ENCODE measurements around the gene ZNF480.
"Not testable (repeated sequence)": the region's sequence is repeated elsewhere in the genome, so short reads cannot be mapped to it uniquely, and the experiment has no call there.

Gene ZNF480
- total RNA-seq, result 0.21 to 15.6 (median 3.8) reads per million in 18 experiments

- DNase-seq, result peak; percentile 54 to 63
Observed at GRCh38 chr19:52296773-52297600, at the start of gene ZNF480. TSS of gene ZNF480 (plus strand) at chr19:52297169. CDS start at chr19:52300413, 3,244 bp downstream.

GRCh38 chr19:52248241-52248640 is 48.7 kb upstream of the ZNF480 start:
- peak; percentile 63 to 81 for DNase-seq

DNA sequence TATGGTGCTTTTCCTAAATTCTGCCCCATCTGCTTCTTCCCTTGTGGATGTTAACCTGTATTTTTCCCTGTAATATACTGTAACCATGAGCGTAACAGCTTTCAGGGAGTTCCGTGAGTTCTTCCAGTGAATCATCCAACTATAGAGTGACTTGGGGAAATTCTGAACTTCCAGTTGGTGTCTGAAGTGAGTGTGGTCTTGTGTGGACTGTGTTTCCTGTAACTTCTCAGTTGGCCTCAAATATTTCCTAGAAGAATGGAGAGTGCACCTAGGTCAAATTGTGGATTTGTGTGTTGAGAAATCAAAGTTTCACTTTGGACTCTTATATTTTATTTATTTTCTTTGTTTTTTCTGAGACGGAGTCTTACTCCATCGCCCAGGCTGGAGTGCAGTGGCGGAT is 38.5 kb upstream of the ZNF480 start:
- no peak for DNase-seq

GRCh38 chr19:52265556-52265955 is 31.4 kb upstream of the ZNF480 start:
- DNase-seq, result not testable (repeated sequence)

GRCh38 chr19:52269338-52270261 is 27.4 kb upstream of the ZNF480 start, which contains the start of gene ZNF766:
TSS of gene ZNF766 (plus strand) at chr19:52269587. CDS start at chr19:52269614, 27 bp downstream.
- peak; percentile 97 to 98 for DNase-seq

DNA sequence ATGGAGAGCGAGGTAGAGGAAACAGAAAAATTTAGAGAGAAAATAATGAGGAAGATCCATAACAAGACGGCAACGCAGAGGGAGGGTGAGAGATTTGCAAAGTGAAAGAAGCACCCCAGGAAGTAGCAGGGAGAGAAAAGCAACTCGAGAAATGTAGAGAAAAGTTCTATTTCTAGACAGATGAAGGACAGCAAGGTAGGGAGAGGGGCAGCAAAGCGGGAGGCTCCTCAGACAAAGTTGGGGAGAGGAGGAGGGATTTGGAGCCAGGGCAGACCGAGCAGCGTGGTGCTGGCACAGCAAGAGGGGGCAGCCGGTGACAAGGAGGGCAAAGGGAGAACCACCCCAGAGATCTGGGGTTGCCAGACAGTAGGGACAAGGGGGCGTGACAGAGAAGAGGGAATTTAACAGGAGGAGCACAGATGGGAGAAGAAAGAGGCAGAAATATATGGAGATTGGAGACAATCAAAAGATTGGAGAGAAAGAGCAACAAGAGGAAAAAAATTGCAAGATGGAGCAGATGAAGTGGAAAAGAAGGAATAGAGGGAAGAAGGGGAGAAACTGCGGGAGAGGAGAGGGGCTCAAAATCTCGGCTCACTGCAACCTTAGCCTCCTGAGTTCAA is 26.6 kb upstream of the ZNF480 start:
- DNase-seq, result peak; percentile 20 to 32

DNA sequence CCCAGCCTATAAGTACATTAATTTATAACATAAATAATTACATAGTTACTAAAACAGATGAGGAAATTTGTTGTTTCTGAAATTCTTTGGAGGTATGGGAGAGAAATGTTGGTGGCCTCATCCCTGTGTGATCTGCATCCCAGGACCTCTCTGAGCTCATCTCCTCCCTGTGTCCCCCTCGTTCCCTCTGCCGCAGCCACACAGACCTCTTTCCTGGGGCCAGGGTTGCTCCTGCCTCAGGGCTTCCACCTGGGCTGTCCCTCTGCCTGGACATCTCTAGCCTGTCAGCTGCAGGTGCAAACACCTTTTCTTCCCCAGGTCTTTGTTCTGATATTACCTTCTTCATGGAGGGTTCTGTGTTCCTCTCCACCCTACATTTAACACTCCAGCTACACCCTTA is 23.7 kb upstream of the ZNF480 start:
- no peak for DNase-seq

DNA sequence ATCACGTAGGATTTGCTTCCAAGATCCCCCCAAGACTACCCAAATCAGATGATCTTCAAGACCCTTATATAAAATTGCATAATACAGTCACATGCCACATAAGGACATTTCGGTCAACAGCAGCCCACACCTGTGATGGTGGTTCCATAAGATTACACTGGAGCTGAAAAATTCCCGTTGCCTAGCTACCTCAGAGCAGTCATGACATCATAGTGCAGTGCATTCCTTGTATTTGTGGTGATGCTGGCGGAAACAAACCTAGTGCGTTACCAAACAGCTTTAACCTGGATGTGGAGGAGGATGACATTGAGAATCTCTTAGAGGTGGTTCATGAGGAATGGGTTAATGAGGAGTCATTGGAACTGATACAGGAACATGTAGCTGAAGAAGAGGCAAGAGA is 22.8 kb upstream of the ZNF480 start:
- DNase-seq, result no peak

DNA sequence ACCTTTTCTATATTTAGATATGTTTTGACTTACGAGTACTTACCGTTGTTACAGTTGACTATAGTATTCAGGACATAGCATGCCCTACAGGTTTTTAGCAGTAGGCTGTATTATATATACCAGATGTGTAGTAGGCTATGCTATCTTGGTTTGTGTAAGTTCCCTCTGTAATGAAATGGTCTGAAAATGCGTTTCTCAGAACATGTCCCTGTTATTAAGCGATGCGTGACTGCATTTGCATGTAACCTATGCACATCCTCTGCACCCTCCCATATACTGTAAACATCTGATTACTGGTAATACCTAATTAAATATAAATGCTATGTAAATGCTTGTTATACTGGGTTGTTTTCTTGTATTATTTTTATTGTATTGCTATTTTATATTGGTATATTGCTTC is 21.0 kb upstream of the ZNF480 start:
- no peak for DNase-seq

- no peak for DNase-seq
Observed at GRCh38 chr19:52277471-52277870, 19.5 kb upstream of the ZNF480 start.

DNA sequence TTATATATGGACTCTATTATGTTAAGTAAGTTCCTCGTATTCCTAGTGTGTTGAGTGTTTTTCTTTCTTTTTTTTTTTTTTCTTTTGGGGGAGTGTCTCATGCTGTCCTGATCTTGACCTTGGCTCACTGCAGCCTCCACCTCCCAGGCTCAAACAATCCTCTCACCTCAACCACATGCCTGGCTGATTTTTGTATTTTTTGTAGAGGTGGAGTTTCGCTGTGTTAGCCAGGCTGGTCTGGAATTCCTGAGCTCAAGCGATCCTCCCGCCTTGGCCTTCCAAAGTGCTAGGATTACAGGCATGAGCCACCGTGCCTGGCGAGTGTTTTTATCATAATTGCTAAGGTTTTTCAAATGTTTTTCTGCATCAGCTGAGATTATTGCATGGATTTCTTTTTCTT is 10.7 kb upstream of the ZNF480 start:
- no peak for DNase-seq

GRCh38 chr19:52291781-52292180 is 5.2 kb upstream of the ZNF480 start:
- no peak for DNase-seq

GRCh38 chr19:52292946-52293345 is 4.0 kb upstream of the ZNF480 start:
- DNase-seq, result not testable (repeated sequence)

- DNase-seq, result peak in 1 of 2 donors; percentile 10
Observed at GRCh38 chr19:52296400-52296772, 583 bp upstream of the ZNF480 start.

DNA sequence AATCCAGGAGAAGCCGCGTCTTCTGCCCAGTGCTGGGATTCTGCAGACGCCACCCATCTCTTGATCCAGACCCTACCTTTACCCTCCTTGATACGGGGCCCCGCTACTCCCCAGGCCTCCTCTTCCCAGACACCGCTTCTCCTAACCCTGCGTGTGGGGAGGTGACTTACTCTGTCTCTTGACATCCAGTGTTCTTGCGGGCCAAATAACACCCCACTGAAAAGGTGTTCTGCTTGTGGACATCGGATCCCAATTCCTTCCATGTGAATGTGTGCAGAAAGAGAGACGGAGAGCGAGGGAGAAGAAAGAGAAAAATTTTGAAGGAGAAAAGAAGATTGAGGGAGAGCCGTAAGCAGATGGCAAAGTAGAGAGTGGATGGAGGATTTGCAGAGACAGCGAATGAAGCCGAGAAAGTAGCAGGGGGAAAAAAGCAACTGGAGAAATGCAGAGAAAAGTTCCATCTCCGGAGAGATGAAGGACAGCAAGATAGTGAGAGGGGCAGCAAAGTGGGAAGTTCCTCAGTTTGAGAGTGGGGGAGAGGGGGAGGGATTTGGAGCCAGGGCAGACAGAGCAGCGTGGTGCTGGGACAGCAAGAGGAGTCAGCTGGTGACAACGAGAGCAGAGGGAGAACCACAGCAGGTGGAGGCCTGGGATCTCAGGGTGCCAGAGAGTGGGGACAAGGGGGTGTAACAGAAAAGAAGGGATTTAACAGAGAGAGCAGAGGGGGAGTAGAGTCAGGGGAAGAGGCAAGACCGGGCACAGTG is 814 bp downstream of the ZNF480 start:
- no peak for DNase-seq

GRCh38 chr19:52307275-52307674 is 10.3 kb downstream of the ZNF480 start:
- DNase-seq, result no peak

GRCh38 chr19:52322429-52322828 is 25.5 kb downstream of the ZNF480 start:
- no peak for DNase-seq

GRCh38 chr19:52331757-52332156 is 34.8 kb downstream of the ZNF480 start:
- DNase-seq, result no peak

GRCh38 chr19:52335768-52336116 is 38.8 kb downstream of the ZNF480 start:
- no peak for DNase-seq

- DNase-seq, result peak; percentile 87 to 95
Observed at GRCh38 chr19:52336117-52336790, 39.3 kb downstream of the ZNF480 start, which contains the start of gene ZNF610. TSS of gene ZNF610 (plus strand) at chr19:52336243. CDS start at chr19:52349173, 12,930 bp downstream.

- no peak for DNase-seq
Observed at GRCh38 chr19:52336791-52337381, 39.9 kb downstream of the ZNF480 start.

All from inflammatory macrophage (primary cell).